ENCODE results near the gene EHMT1.

The EHMT1 gene

GRCh38 chr9:137816531-137817235, 197.9 kb downstream of the EHMT1 start:
- no peak overlapping the region for H3K27ac ChIP-seq
- TF ChIP-seq, protein P1, sequence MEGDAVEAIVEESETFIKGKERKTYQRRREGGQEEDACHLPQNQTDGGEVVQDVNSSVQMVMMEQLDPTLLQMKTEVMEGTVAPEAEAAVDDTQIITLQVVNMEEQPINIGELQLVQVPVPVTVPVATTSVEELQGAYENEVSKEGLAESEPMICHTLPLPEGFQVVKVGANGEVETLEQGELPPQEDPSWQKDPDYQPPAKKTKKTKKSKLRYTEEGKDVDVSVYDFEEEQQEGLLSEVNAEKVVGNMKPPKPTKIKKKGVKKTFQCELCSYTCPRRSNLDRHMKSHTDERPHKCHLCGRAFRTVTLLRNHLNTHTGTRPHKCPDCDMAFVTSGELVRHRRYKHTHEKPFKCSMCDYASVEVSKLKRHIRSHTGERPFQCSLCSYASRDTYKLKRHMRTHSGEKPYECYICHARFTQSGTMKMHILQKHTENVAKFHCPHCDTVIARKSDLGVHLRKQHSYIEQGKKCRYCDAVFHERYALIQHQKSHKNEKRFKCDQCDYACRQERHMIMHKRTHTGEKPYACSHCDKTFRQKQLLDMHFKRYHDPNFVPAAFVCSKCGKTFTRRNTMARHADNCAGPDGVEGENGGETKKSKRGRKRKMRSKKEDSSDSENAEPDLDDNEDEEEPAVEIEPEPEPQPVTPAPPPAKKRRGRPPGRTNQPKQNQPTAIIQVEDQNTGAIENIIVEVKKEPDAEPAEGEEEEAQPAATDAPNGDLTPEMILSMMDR (conservative IDR thresholded peaks at IDR 0.05): no peak

GRCh38 chr9:137817236-137818200, 198.7 kb downstream of the EHMT1 start:
- no peak overlapping the region for H3K27ac ChIP-seq
- TF ChIP-seq, protein P1 (conservative IDR thresholded peaks at IDR 0.05): no peak

DNA sequence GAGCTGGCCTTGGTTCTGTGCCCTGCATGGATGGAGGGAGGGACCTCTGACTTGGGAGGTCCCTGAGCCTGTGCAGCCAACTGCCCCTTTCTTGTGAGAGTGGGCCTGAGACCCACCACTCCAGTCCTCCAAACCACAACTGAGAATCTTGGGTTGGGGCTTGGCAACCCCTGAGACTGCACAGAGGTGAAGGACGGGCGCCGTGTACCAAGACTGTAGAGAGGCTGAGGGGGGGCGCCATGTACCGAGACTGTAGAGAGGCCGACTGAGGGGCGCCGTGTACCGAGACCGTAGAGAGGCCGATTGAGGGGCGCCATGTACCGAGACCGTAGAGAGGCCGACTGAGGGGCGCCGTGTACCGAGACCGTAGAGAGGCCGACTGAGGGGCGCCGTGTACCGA, 199.5 kb downstream of the EHMT1 start:
- no peak overlapping the region for H3K27ac ChIP-seq

DNA sequence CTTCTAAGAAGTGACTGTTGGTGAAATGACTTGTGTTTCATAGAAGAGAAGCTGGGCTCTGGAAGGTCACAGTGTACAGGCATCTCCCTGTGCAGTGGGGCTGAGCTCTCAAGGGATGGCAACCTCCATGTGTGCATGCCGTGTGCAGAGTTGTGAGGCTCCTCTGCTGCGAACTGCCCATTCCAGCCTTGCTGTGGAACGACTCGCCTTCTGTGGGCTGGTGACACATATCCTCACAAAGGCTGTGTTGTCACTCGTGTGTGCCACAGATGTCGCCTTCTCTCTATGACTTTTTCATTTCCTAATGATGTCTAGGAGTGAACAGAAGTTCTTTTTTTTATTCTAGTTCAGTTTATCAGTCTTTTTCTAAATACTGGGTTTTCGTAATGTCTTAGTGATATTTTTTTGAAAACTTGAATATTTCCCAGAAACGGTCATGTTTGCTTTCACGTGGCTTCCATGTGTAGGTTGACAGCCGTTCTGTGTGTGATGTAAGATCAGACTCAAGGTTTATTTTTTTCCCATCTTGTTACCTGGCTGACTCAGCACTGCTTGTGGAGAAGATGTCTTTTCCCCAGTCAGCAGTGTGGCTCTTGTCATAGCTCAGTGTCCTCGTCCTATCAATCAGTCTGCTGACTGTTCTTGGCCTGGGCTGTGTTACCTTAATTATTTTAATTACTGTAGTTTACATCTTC, 201.5 kb downstream of the EHMT1 start:
- TF ChIP-seq, protein P1 (conservative IDR thresholded peaks at IDR 0.05): no peak
- no peak overlapping the region for H3K27ac ChIP-seq

More for the DNA sequence above, 199.5 kb downstream of the EHMT1 start:
- TF ChIP-seq, protein P1 (conservative IDR thresholded peaks at IDR 0.05): no peak

DNA sequence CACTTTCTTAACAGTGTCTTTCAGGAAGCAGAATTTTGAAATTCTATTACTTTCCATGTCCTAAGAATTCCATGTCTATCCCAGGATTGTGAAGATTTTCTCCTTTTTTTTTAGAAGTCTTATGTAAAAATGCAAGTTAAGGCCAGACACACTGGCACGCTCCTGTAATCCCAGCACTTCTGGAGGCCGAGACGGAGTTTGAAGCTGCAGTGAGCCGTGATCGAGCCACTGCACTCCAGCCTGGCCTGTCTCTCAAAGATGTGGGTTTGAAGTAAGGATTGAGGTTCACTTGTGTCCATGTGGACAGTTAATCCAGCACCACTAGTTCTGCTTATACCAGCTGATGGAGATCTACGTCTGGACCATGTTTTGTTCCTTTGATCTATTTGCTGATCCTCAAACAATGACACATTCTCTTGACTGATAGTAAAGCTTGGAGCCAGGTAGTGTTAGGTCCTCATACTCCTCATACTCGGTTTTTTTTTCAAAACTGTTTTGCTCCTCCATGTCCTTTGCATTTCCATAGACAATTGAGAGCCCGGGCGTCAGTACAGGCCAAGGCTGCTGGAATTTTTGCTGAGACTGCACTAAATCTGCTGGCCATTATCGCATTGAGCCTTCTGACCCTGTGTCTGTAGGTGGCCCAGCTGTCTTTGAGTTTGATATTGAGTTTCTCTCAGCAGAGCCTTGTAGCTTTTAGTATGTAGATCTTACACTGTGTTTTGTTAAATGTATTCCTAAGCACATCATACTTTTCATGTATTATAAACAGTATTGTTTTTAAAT, 205.4 kb downstream of the EHMT1 start:
- TF ChIP-seq, protein P1 (conservative IDR thresholded peaks at IDR 0.05): no peak
- H3K27ac ChIP-seq: no peak overlapping the region

GRCh38 chr9:137825324-137825989, 206.7 kb downstream of the EHMT1 start:
- TF ChIP-seq, protein P1 (conservative IDR thresholded peaks at IDR 0.05): no peak
- no peak overlapping the region for H3K27ac ChIP-seq
